ENCODE results near the gene SLC13A5. TPM values are rescaled to one million over a fixed set of nuclear protein-coding genes. Genes with fewer than 3 reads are reported as not detected.

SLC13A5 gene
- total RNA-seq, 1 donor from 2014 or later: not detected

- intact Hi-C loops (cut with DNase I): no loop called here
- no peak for TF ChIP-seq CTCF (IDR thresholded peaks at IDR 0.05)
- no peaks in the 10 kb centered on the region for H3K36me3 ChIP-seq
- DNase-seq (no peak), ATAC-seq (no peak)
- H3K27me3 ChIP-seq (ENCODE audit: low read depth): peaks cover 54% of the 10 kb centered on the region
- no peaks in the 10 kb centered on the region for H3K9me3 ChIP-seq
- no peak overlapping the region for H3K4me3 ChIP-seq
- peaks cover 20% of the 10 kb centered on the region for H3K4me1 ChIP-seq
- no peak overlapping the region for H3K27ac ChIP-seq
These were observed 1.2 kb upstream of the SLC13A5 start for GRCh38 chr17:6714315-6714874.

- Histone ChIP-seq H3K27me3 (ENCODE audit: low read depth) (peaks cover 51% of the 10 kb centered on the region), H3K9me3 (no peaks in the 10 kb centered on the region), H3K36me3 (no peaks in the 10 kb centered on the region), H3K4me1 (peaks cover 20% of the 10 kb centered on the region), H3K27ac (no peak overlapping the region), H3K4me3 (peak overlapping the region; percentile 33)
- no peak for TF ChIP-seq CTCF (IDR thresholded peaks at IDR 0.05)
- ATAC-seq (peak; percentile 6 to 16), DNase-seq (no peak)
- intact Hi-C loops (cut with DNase I): no loop called here
These were observed 726 bp upstream of the SLC13A5 start for GRCh38 chr17:6713918-6714271.

GRCh38 chr17:6712854-6713129, 377 bp downstream of the SLC13A5 start:
- ATAC-seq (no peak), DNase-seq (no peak)
- peak overlapping the region; percentile 33 for H3K4me3 ChIP-seq
- no peaks in the 10 kb centered on the region for H3K9me3 ChIP-seq
- H3K4me1 ChIP-seq: peaks cover 20% of the 10 kb centered on the region
- no peak overlapping the region for H3K27ac ChIP-seq
- intact Hi-C loops (cut with DNase I): no loop called here
- no peak for TF ChIP-seq CTCF (IDR thresholded peaks at IDR 0.05)
- H3K27me3 ChIP-seq (ENCODE audit: low read depth): peaks cover 51% of the 10 kb centered on the region
- no peaks in the 10 kb centered on the region for H3K36me3 ChIP-seq

GRCh38 chr17:6712058-6712853, 913 bp downstream of the SLC13A5 start:
- intact Hi-C loops (cut with DNase I): no loop called here
- Histone ChIP-seq H3K4me1 (peaks cover 20% of the 10 kb centered on the region), H3K36me3 (no peaks in the 10 kb centered on the region), H3K4me3 (no peak overlapping the region), H3K9me3 (no peaks in the 10 kb centered on the region), H3K27ac (no peak overlapping the region), H3K27me3 (ENCODE audit: low read depth) (peaks cover 49% of the 10 kb centered on the region)
- ATAC-seq (peak in 1 of 2 donors; percentile 16), DNase-seq (no peak)
- no peak for TF ChIP-seq CTCF (IDR thresholded peaks at IDR 0.05)

GRCh38 chr17:6711681-6712057, 1.5 kb downstream of the SLC13A5 start:
- H3K9me3 ChIP-seq: no peaks in the 10 kb centered on the region
- H3K27ac ChIP-seq: no peak overlapping the region
- no peak for TF ChIP-seq CTCF (IDR thresholded peaks at IDR 0.05)
- no peaks in the 10 kb centered on the region for H3K36me3 ChIP-seq
- intact Hi-C loops (cut with DNase I): no loop called here
- no peak overlapping the region for H3K4me3 ChIP-seq
- peaks cover 20% of the 10 kb centered on the region for H3K4me1 ChIP-seq
- peaks cover 43% of the 10 kb centered on the region for H3K27me3 ChIP-seq (ENCODE audit: low read depth)
- DNase-seq: peak; percentile 65
- ATAC-seq: peak; percentile 79 to 80
